Left ventricle myocardium inferior (tissue), 1 donor: Measurements from ENCODE around the gene CREB3L4. TPM values are rescaled to one million over a fixed set of nuclear protein-coding genes. Genes with fewer than 3 reads are reported as not detected.
A peak's percentile ranks its signal among the peaks of the same experiment; 100 is the strongest.

Experiments
- DNase-seq: peaks from one replicate; pipeline ENCODE4 v3.0.0-alpha.2; 2020
- H3K27ac ChIP-seq: fragments of 200-600 bp; replicated peaks from 2 replicates; pipeline ENCODE4 v1.8.0; 2021
- H3K27me3 ChIP-seq: fragments of 200-600 bp; 2 replicates; pipeline ENCODE4 v1.8.0; 2021; ENCODE audit warnings: low read depth
- H3K36me3 ChIP-seq: fragments of 200-600 bp; 2 replicates; pipeline ENCODE4 v1.8.0; 2021
- H3K4me1 ChIP-seq: fragments of 200-600 bp; 2 replicates; pipeline ENCODE4 v1.8.0; 2021
- H3K4me3 ChIP-seq: fragments of 200-600 bp; 2 replicates; pipeline ENCODE4 v1.8.0; 2021; ENCODE audit warnings: mild to moderate bottlenecking, moderate library complexity
- H3K9me3 ChIP-seq: fragments of 200-600 bp; replicated peaks from 2 replicates; pipeline ENCODE4 v1.8.0; 2021
- CTCF ChIP-seq: fragments of 200-600 bp; IDR thresholded peaks from 2 replicates; pipeline ENCODE4 v1.8.0; 2021; ENCODE audit warnings: antibody characterized with exemption, mild to moderate bottlenecking, borderline replicate concordance
- intact Hi-C: fragments of 100-400 bp; cut with micrococcal nuclease; formaldehyde crosslinking; loops from one replicate; pipeline ENCODE4 v1.11.0; 2022
- total RNA-seq: library from RNA; stranded (reverse); fragmentation: NEBNext Ultra II Directional; extraction: Animal tissue kit (Norgen Biotek cat#: 25700); gene quantifications from one replicate; pipeline ENCODE4 v1.2.1, GENCODE V29; 2021
- donor health status: DM: no; HTN: yes; CAD: no; lungs with severe emphysema.

The CREB3L4 gene
- total RNA-seq, 1 donor from 2014 or later, result 4.8 TPM

GRCh38 chr1:153940756-153941155 lies 26.9 kb upstream of the CREB3L4 start:
- H3K4me1 ChIP-seq, result peaks cover 36% of the 10 kb centered on the region
- no peak overlapping the region for H3K4me3 ChIP-seq
- H3K27ac ChIP-seq, result no peak overlapping the region
- intact Hi-C loops, result no loop called here
- H3K27me3 ChIP-seq, result no peaks in the 10 kb centered on the region
- peaks cover 69% of the 10 kb centered on the region for H3K36me3 ChIP-seq
- TF ChIP-seq CTCF, result no peak
- no peaks in the 10 kb centered on the region for H3K9me3 ChIP-seq
- DNase-seq, result no peak

- peak overlapping the region; percentile 99 for H3K27ac ChIP-seq
- no peak for DNase-seq
- peaks cover 56% of the 10 kb centered on the region for H3K36me3 ChIP-seq
- no peaks in the 10 kb centered on the region for H3K9me3 ChIP-seq
- intact Hi-C loops, result no loop called here
- H3K4me3 ChIP-seq, result no peak overlapping the region
- H3K27me3 ChIP-seq, result no peaks in the 10 kb centered on the region
- peaks cover 41% of the 10 kb centered on the region for H3K4me1 ChIP-seq
- TF ChIP-seq CTCF, result no peak
These were observed 25.6 kb upstream of the CREB3L4 start for GRCh38 chr1:153941826-153942725.

- intact Hi-C loops, result no loop called here
- Histone ChIP-seq H3K4me3 (no peak overlapping the region), H3K27me3 (no peaks in the 10 kb centered on the region), H3K9me3 (no peaks in the 10 kb centered on the region), H3K4me1 (peaks cover 43% of the 10 kb centered on the region), H3K27ac (peak overlapping the region; percentile 99), H3K36me3 (peaks cover 53% of the 10 kb centered on the region)
- no peak for TF ChIP-seq CTCF
- DNase-seq, result no peak
These were observed 24.7 kb upstream of the CREB3L4 start for GRCh38 chr1:153942766-153943549.

- Histone ChIP-seq H3K4me3 (peak overlapping the region; percentile 91), H3K36me3 (peaks cover 54% of the 10 kb centered on the region), H3K4me1 (peaks cover 43% of the 10 kb centered on the region), H3K9me3 (no peaks in the 10 kb centered on the region), H3K27me3 (no peaks in the 10 kb centered on the region), H3K27ac (peak overlapping the region; percentile 99)
- intact Hi-C loops, result no loop called here
- DNase-seq, result no peak
- TF ChIP-seq CTCF, result no peak
These were observed 23.5 kb upstream of the CREB3L4 start for GRCh38 chr1:153944005-153944826.

GRCh38 chr1:153944827-153945117 lies 22.9 kb upstream of the CREB3L4 start:
- H3K4me1 ChIP-seq, result peaks cover 43% of the 10 kb centered on the region
- TF ChIP-seq CTCF, result no peak
- peaks cover 54% of the 10 kb centered on the region for H3K36me3 ChIP-seq
- intact Hi-C loops, result no loop called here
- H3K27me3 ChIP-seq, result no peaks in the 10 kb centered on the region
- no peak for DNase-seq
- no peaks in the 10 kb centered on the region for H3K9me3 ChIP-seq
- peak overlapping the region; percentile 91 for H3K4me3 ChIP-seq
- peak overlapping the region; percentile 99 for H3K27ac ChIP-seq
